ENCODE data around the gene SV2C.

Gene SV2C

GRCh38 chr5:76111477-76112174 is 28.4 kb downstream of the SV2C start:
- Histone ChIP-seq H4K20me1 (ENCODE audit: low read depth, low read length) (no peaks in the 10 kb centered on the region), H3K27me3 (ENCODE audit: low read length) (no peaks in the 10 kb centered on the region), H3K4me3 (ENCODE audit: insufficient read depth, low read length, poor library complexity, severe bottlenecking) (no peak overlapping the region)

GRCh38 chr5:76113103-76113502 is 29.9 kb downstream of the SV2C start:
- Histone ChIP-seq H3K9ac (ENCODE audit: low read length) (no peak overlapping the region), H3K27me3 (ENCODE audit: low read length) (no peaks in the 10 kb centered on the region), H3K36me3 (ENCODE audit: low read length) (no peaks in the 10 kb centered on the region), H2AFZ (ENCODE audit: low read depth, low read length, severe bottlenecking) (no peak overlapping the region), H3K4me2 (ENCODE audit: low read depth, low read length, poor library complexity, severe bottlenecking) (no peak overlapping the region), H4K20me1 (ENCODE audit: low read depth, low read length) (no peaks in the 10 kb centered on the region), H3K9me3 (ENCODE audit: insufficient read depth, low read length) (no peaks in the 10 kb centered on the region), H3K79me2 (ENCODE audit: insufficient read depth, low read length) (no peaks in the 10 kb centered on the region), H3F3A (ENCODE audit: insufficient read depth) (no peaks in the 10 kb centered on the region), H3K4me3 (ENCODE audit: insufficient read depth, low read length, poor library complexity, severe bottlenecking) (no peak overlapping the region), H3K9me2 (replicated peaks; ENCODE audit: insufficient read depth, low read length) (no peaks in the 10 kb centered on the region), H3K27ac (ENCODE audit: low read depth, low read length) (no peak overlapping the region)
- TF ChIP-seq, protein P1, sequence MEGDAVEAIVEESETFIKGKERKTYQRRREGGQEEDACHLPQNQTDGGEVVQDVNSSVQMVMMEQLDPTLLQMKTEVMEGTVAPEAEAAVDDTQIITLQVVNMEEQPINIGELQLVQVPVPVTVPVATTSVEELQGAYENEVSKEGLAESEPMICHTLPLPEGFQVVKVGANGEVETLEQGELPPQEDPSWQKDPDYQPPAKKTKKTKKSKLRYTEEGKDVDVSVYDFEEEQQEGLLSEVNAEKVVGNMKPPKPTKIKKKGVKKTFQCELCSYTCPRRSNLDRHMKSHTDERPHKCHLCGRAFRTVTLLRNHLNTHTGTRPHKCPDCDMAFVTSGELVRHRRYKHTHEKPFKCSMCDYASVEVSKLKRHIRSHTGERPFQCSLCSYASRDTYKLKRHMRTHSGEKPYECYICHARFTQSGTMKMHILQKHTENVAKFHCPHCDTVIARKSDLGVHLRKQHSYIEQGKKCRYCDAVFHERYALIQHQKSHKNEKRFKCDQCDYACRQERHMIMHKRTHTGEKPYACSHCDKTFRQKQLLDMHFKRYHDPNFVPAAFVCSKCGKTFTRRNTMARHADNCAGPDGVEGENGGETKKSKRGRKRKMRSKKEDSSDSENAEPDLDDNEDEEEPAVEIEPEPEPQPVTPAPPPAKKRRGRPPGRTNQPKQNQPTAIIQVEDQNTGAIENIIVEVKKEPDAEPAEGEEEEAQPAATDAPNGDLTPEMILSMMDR (IDR thresholded peaks at IDR 0.05; ENCODE audit: insufficient read depth, low read length, poor library complexity, severe bottlenecking) = no peak
- TF ChIP-seq EZH2phosphoT487 (conservative IDR thresholded peaks at IDR 0.05; ENCODE audit: low read length) = no peak

More at GRCh38 chr5:76111477-76112174, 28.4 kb downstream of the SV2C start:
- H3K79me2 ChIP-seq (ENCODE audit: insufficient read depth, low read length) = no peaks in the 10 kb centered on the region
- no peaks in the 10 kb centered on the region for H3K36me3 ChIP-seq (ENCODE audit: low read length)
- H3K9ac ChIP-seq (ENCODE audit: low read length) = no peak overlapping the region
- H2AFZ ChIP-seq (ENCODE audit: low read depth, low read length, severe bottlenecking) = no peak overlapping the region
- no peaks in the 10 kb centered on the region for H3K9me2 ChIP-seq (replicated peaks; ENCODE audit: insufficient read depth, low read length)
- H3F3A ChIP-seq (ENCODE audit: insufficient read depth) = no peaks in the 10 kb centered on the region
- TF ChIP-seq, protein P1 (IDR thresholded peaks at IDR 0.05; ENCODE audit: insufficient read depth, low read length, poor library complexity, severe bottlenecking) = no peak
- no peak for TF ChIP-seq EZH2phosphoT487 (conservative IDR thresholded peaks at IDR 0.05; ENCODE audit: low read length)
- H3K4me2 ChIP-seq (ENCODE audit: low read depth, low read length, poor library complexity, severe bottlenecking) = no peak overlapping the region
- H3K9me3 ChIP-seq (ENCODE audit: insufficient read depth, low read length) = no peaks in the 10 kb centered on the region
- no peak overlapping the region for H3K27ac ChIP-seq (ENCODE audit: low read depth, low read length)

DNA sequence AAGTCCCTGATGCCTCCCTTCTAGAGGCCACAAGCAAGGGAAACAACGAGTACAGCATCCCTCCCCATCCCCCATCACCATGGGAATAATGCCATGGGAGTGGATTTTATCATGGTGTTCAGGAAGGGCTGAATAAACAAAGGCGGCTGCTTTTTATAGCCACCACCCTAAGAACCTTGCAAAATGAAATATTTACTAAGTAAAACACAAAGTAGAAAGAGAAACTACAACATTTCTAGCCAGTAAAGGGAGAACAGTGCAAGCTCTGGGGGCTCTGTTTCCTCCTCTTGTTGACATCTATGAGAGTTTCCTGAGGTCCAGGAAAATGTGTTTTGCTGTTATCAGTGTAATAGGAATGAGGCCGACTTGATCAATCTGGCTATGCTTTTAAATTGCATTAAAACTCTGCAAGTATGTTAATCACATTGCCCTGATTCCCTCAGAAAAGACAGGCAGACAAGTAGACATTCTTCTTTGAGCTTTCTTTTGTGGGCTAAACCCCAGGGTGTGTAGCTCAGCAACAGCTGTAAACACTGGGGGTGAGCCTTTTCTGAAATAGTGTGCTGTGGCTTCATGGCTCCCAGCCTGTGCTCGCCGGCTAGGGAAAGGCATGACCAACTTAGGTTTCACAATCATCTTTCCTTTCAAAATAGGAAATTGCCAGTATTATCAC is 31.1 kb downstream of the SV2C start:
- no peak for TF ChIP-seq EZH2phosphoT487 (conservative IDR thresholded peaks at IDR 0.05; ENCODE audit: low read length)
- TF ChIP-seq, protein P1 (IDR thresholded peaks at IDR 0.05; ENCODE audit: insufficient read depth, low read length, poor library complexity, severe bottlenecking) = no peak
- Histone ChIP-seq H3K27me3 (ENCODE audit: low read length) (no peaks in the 10 kb centered on the region), H3K4me3 (ENCODE audit: insufficient read depth, low read length, poor library complexity, severe bottlenecking) (no peak overlapping the region), H3K9ac (ENCODE audit: low read length) (no peak overlapping the region), H3F3A (ENCODE audit: insufficient read depth) (no peaks in the 10 kb centered on the region), H2AFZ (ENCODE audit: low read depth, low read length, severe bottlenecking) (no peak overlapping the region), H3K36me3 (ENCODE audit: low read length) (no peaks in the 10 kb centered on the region), H3K9me2 (replicated peaks; ENCODE audit: insufficient read depth, low read length) (no peaks in the 10 kb centered on the region), H3K79me2 (ENCODE audit: insufficient read depth, low read length) (no peaks in the 10 kb centered on the region), H3K4me2 (ENCODE audit: low read depth, low read length, poor library complexity, severe bottlenecking) (no peak overlapping the region), H4K20me1 (ENCODE audit: low read depth, low read length) (no peaks in the 10 kb centered on the region), H3K27ac (ENCODE audit: low read depth, low read length) (no peak overlapping the region), H3K9me3 (ENCODE audit: insufficient read depth, low read length) (no peaks in the 10 kb centered on the region)

Data from SU-DHL-6 (cell line).